Measurements from ENCODE around the gene NACC1. TPM values are rescaled to one million over a fixed set of nuclear protein-coding genes. Genes with fewer than 3 reads are reported as not detected.

NACC1 gene
- total and polyA plus RNA-seq, 2 of the 13 experiments (the other 11 are each of a cell fraction or from before 2014, with no cell fraction given) = 31.8 to 42.3 TPM

DNA sequence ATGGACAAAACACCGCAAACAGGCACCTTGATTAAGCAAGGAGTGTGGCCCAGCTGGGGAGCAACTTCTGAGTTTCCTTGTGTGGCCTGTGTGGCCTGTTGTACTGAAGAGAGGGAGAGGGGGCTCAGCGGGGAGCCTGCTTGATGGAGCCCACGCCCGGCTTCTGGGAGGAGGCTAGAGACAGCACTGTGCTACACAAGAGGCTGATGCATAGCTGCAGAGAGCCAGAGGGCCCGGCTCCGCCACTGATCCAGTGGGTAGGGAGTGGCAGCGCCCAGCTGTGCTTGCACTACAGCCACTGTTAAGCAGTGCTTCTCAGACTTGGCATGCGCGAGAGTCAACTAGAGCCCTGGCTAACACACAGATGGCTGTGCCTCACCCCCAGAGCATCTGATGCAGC is 34.4 kb upstream of the NACC1 start:
- FAIRE-seq (no peak), DNase-seq (ENCODE audit: low spot score) (no peak), ATAC-seq (no peak)
- no peak for TF ChIP-seq NR1H2 (CRISPR knock-in tag; IDR thresholded peaks at IDR 0.05; ENCODE audit: borderline replicate concordance, low read depth)
- TF ChIP-seq ZNF773 (CRISPR knock-in tag; IDR thresholded peaks at IDR 0.05; ENCODE audit: borderline replicate concordance) = no peak
- no peak for TF ChIP-seq KLF9 (CRISPR knock-in tag; IDR thresholded peaks at IDR 0.05; ENCODE audit: low read depth)
- no peak for TF ChIP-seq NFE2L2 (IDR thresholded peaks at IDR 0.05; ENCODE audit: low read length)
- no peak for TF ChIP-seq CBX2 (IDR thresholded peaks at IDR 0.05; ENCODE audit: low read depth, low read length)
- no peak for TF ChIP-seq CBX2 (CRISPR knock-in tag; IDR thresholded peaks at IDR 0.05; ENCODE audit: low read depth)
- TF ChIP-seq ZNF879 (CRISPR knock-in tag; IDR thresholded peaks at IDR 0.05) = no peak
- TF ChIP-seq SP4 (CRISPR knock-in tag; IDR thresholded peaks at IDR 0.05) = no peak
- TF ChIP-seq ZZZ3 (CRISPR knock-in tag; IDR thresholded peaks at IDR 0.05; ENCODE audit: borderline replicate concordance) = no peak
- no peak for TF ChIP-seq SNRNP70 (IDR thresholded peaks at IDR 0.05; ENCODE audit: low read depth, low read length)
- no peak for TF ChIP-seq KAT7 (CRISPR knock-in tag; IDR thresholded peaks at IDR 0.05; ENCODE audit: borderline replicate concordance)
- Histone ChIP-seq H3K79me2 (ENCODE audit: insufficient read depth, low read length) (no peaks in the 10 kb centered on the region), H3K4me1 (ENCODE audit: insufficient read depth, low read length) (peaks cover 11% of the 10 kb centered on the region), H3K4me3 (replicated peaks in 1 of 3; ENCODE audit: insufficient read depth in 1 of 3, low read depth in 2 of 3, low read length in 3 of 3) (no peak overlapping the region), H3K9me3 (ENCODE audit: low read length) (no peaks in the 10 kb centered on the region), H3K4me2 (ENCODE audit: low read depth, low read length) (no peak overlapping the region), H4K20me1 (ENCODE audit: insufficient read depth, low read length) (no peaks in the 10 kb centered on the region), H3K27me3 (ENCODE audit: control insufficient read depth in 1 of 2, insufficient read depth in 2 of 2, low read length in 2 of 2) (no peaks in the 10 kb centered on the region), H2AFZ (ENCODE audit: low read length) (no peak overlapping the region), H3K36me3 (replicated peaks in 1 of 2; ENCODE audit: control insufficient read depth in 1 of 2, insufficient read depth in 2 of 2, low read length in 2 of 2) (peaks cover 7 to 32% of the 10 kb centered on the region in 2 experiments; a peak in 4 of 5 replicates), H3K9ac (ENCODE audit: insufficient read depth, low read depth, low read length) (no peak overlapping the region), H3K27ac (ENCODE audit: extremely low read length, insufficient read depth, low read length) (no peak overlapping the region)
- in situ Hi-C loops (cut with HindIII; ENCODE audit: extremely low pct_ligation_motif_present, low pct_unique_long_range_greater_than_20kb) = no loop called here
- BruUV-seq (replicated peaks) = no TSS peak
- ChIA-PET CTCF (ENCODE audit: low intra/inter-chr PET ratio, low total read pairs) (no interaction called here), POLR2A (no interaction called here)
- 67% methylated on average over 3 of the region's 9 CpGs for WGBS (ENCODE audit: low lambda C conversion rate)
- intact Hi-C loops (cut with micrococcal nuclease; ENCODE audit: unreplicated experiment) = no loop called here

DNA sequence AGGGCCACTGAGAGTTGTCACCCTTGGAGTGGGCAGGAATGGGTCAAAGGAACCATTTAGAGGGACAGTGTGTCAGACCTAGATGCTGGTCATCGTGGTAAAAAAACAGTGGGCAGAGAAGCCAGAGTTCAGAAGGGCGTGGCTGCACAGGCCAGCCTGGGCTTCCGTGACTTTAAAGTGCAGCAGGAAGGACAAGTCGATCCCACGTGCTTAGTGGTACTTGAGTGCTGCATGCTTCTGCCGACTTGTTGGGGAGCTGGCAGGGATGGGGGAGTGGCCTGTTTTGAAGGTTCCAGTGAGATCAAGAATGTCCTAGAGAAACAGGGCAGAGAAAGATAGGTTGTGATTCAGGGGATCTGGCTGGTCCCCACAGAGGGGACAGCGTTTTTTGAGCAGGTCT is 32.4 kb upstream of the NACC1 start:
- H3K27ac ChIP-seq (ENCODE audit: extremely low read length, insufficient read depth, low read length) = no peak overlapping the region
- ATAC-seq (no peak), DNase-seq (ENCODE audit: low spot score) (no peak), FAIRE-seq (no peak)
- ChIA-PET CTCF (ENCODE audit: low intra/inter-chr PET ratio, low total read pairs) (no interaction called here), POLR2A (interaction anchor here (0.7 kb wide), 1 partner anchor 1018 kb away, joined by 3 read pairs; no protein-coding TSS in a partner anchor)
- H3K36me3 ChIP-seq (replicated peaks in 1 of 2; ENCODE audit: control insufficient read depth in 1 of 2, insufficient read depth in 2 of 2, low read length in 2 of 2) = peaks cover 5 to 28% of the 10 kb centered on the region in 2 experiments; a peak in 4 of 5 replicates
- H4K20me1 ChIP-seq (ENCODE audit: insufficient read depth, low read length) = no peaks in the 10 kb centered on the region
- no peak for TF ChIP-seq ZNF343 (CRISPR knock-in tag; IDR thresholded peaks at IDR 0.05)
- no peak for TF ChIP-seq ZMYM4 (CRISPR knock-in tag; IDR thresholded peaks at IDR 0.05)
- no peak for TF ChIP-seq JDP2 (CRISPR knock-in tag; IDR thresholded peaks at IDR 0.05; ENCODE audit: borderline replicate concordance)
- no peaks in the 10 kb centered on the region for H3K79me2 ChIP-seq (ENCODE audit: insufficient read depth, low read length)
- 81% methylated on average over 7 of the region's 7 CpGs for WGBS (ENCODE audit: low lambda C conversion rate)
- no TSS peak for BruUV-seq (replicated peaks)
- H2AFZ ChIP-seq (ENCODE audit: low read length) = no peak overlapping the region
- no peak overlapping the region for H3K4me3 ChIP-seq (replicated peaks in 1 of 3; ENCODE audit: insufficient read depth in 1 of 3, low read depth in 2 of 3, low read length in 3 of 3)
- H3K4me2 ChIP-seq (ENCODE audit: low read depth, low read length) = no peak overlapping the region
- intact Hi-C loops (cut with micrococcal nuclease; ENCODE audit: unreplicated experiment) (no loop called here), in situ Hi-C loops (cut with HindIII; ENCODE audit: extremely low pct_ligation_motif_present, low pct_unique_long_range_greater_than_20kb) (no loop called here)
- H3K4me1 ChIP-seq (ENCODE audit: insufficient read depth, low read length) = peaks cover 13% of the 10 kb centered on the region
- no peaks in the 10 kb centered on the region for H3K27me3 ChIP-seq (ENCODE audit: control insufficient read depth in 1 of 2, insufficient read depth in 2 of 2, low read length in 2 of 2)
- H3K9me3 ChIP-seq (ENCODE audit: low read length) = no peaks in the 10 kb centered on the region
- no peak overlapping the region for H3K9ac ChIP-seq (ENCODE audit: insufficient read depth, low read depth, low read length)

Measured in HepG2 (cell line).